MM.1S (cell line): ENCODE measurements around the gene PTGIS.

Experiments used
- EZH2 ChIP-seq: fragments of 300-600 bp; sonication (generic); optimal IDR thresholded peaks from 2 replicates; pipeline ENCODE3; 2017; ENCODE audit warnings: low read depth, mild to moderate bottlenecking, antibody characterized with exemption, low read length, mixed read lengths
- TF ChIP-seq, protein P1 (sequence below): fragments of 300-600 bp; sonication (generic); IDR thresholded peaks from 2 replicates; pipeline ENCODE4 v1.5.1; 2016; ENCODE audit warnings: antibody characterized with exemption, low read length, mixed read lengths

DNA sequence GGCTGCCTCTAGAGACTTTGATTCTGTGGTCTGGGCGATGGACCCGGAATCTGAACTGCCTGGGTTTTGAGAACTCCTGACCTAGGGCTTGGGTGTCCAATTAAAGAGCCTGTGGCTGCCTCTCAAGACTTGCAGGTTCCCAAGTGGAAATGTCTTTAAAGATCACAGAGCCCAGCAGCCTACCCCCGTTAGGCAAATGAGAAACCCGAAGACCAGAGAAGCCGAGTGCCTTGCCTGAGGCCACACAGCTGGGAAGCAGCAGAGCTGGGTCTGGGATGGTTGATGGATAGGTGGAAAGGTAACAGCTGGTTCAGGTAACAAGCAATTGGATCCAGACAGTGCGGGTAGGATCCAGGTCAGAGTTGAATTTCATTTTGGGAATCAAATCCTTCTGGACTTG, 111.3 kb downstream of the PTGIS start:
- TF ChIP-seq, protein P1, sequence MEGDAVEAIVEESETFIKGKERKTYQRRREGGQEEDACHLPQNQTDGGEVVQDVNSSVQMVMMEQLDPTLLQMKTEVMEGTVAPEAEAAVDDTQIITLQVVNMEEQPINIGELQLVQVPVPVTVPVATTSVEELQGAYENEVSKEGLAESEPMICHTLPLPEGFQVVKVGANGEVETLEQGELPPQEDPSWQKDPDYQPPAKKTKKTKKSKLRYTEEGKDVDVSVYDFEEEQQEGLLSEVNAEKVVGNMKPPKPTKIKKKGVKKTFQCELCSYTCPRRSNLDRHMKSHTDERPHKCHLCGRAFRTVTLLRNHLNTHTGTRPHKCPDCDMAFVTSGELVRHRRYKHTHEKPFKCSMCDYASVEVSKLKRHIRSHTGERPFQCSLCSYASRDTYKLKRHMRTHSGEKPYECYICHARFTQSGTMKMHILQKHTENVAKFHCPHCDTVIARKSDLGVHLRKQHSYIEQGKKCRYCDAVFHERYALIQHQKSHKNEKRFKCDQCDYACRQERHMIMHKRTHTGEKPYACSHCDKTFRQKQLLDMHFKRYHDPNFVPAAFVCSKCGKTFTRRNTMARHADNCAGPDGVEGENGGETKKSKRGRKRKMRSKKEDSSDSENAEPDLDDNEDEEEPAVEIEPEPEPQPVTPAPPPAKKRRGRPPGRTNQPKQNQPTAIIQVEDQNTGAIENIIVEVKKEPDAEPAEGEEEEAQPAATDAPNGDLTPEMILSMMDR = no peak
- no peak for TF ChIP-seq EZH2
